Gastrocnemius medialis (tissue), 4 donors: ENCODE data around the gene RACK1.

ENCODE experiments used
- POLR2A ChIP-seq, 2 donors: fragments of 450-650 bp; IDR thresholded peaks; one replicate each; pipeline ENCODE4 v1.6.1; 2017; ENCODE audit warnings: antibody characterized with exemption in 2 of 2, mild to moderate bottlenecking in 2 of 2, moderate library complexity in 2 of 2
- TF ChIP-seq, protein P1 (sequence below), 5 experiments: fragments of 450-650 bp in 3 of 5; fragments of 200-600 bp in 2 of 5; sonication (generic) in 2 of 5; IDR thresholded peaks in 4 of 5; conservative IDR thresholded peaks in 1 of 5; 1 replicate in 4 of 5; 2 replicates in 1 of 5; pipeline ENCODE4 v1.5.1; 2016 to 2019; ENCODE audit warnings: antibody characterized with exemption in 5 of 5, mild to moderate bottlenecking in 3 of 5, moderate library complexity in 3 of 5

DNA sequence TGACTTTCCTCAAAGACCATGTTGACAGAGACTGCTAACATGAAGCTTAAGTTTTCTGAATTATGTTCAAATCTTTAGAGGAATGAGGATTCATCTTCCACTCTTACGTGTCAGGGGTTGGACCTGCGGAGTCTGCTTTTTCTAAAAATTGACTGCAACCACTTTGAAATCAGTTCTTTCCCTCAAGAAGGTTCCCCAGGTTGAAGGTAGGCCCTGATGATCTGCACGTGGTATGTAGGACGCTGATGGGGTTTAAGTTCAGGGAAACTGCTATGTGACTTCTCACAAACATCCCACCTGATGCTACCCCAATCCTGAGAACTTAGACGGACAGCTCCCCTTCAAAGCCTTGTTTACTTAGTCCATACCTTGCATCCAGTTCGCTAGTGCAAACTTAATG is 7.2 kb downstream of the RACK1 start:
- TF ChIP-seq POLR2A (IDR thresholded peaks at IDR 0.05): no peak
- TF ChIP-seq, protein P1, sequence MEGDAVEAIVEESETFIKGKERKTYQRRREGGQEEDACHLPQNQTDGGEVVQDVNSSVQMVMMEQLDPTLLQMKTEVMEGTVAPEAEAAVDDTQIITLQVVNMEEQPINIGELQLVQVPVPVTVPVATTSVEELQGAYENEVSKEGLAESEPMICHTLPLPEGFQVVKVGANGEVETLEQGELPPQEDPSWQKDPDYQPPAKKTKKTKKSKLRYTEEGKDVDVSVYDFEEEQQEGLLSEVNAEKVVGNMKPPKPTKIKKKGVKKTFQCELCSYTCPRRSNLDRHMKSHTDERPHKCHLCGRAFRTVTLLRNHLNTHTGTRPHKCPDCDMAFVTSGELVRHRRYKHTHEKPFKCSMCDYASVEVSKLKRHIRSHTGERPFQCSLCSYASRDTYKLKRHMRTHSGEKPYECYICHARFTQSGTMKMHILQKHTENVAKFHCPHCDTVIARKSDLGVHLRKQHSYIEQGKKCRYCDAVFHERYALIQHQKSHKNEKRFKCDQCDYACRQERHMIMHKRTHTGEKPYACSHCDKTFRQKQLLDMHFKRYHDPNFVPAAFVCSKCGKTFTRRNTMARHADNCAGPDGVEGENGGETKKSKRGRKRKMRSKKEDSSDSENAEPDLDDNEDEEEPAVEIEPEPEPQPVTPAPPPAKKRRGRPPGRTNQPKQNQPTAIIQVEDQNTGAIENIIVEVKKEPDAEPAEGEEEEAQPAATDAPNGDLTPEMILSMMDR (IDR thresholded peaks at IDR 0.05 in 4 of 5, conservative IDR thresholded peaks at IDR 0.05 in 1 of 5): no peak
